HG03575 (cell line): ENCODE data around the gene TLX3.
A peak's percentile ranks its signal among the peaks of the same experiment; 100 is the strongest.
"Not testable (repeated sequence)": the region's sequence is repeated elsewhere in the genome, so short reads cannot be mapped to it uniquely, and the experiment has no call there.

Source experiments
- ATAC-seq: cut with Tn5 transposase; IDR thresholded peaks from one replicate; pipeline ENCODE4 v1.9.1; 2021; ENCODE audit not compliant: unreplicated experiment, insufficient number of reproducible peaks, low FRiP score; ENCODE audit errors: extremely low read depth

The TLX3 gene

GRCh38 chr5:171317230-171317629, 8.2 kb downstream of the TLX3 start:
- no peak for ATAC-seq

- ATAC-seq: no peak
These were observed 9.0 kb downstream of the TLX3 start for GRCh38 chr5:171318026-171318425.

GRCh38 chr5:171321447-171321846, 12.4 kb downstream of the TLX3 start:
- no peak for ATAC-seq

GRCh38 chr5:171322527-171322926, 13.5 kb downstream of the TLX3 start:
- no peak for ATAC-seq

- ATAC-seq: no peak
These were observed 14.0 kb downstream of the TLX3 start for GRCh38 chr5:171323007-171323406.

GRCh38 chr5:171323806-171324632, 15.0 kb downstream of the TLX3 start:
- ATAC-seq: no peak

- ATAC-seq: no peak
These were observed 21.0 kb downstream of the TLX3 start for GRCh38 chr5:171330021-171330420.

- no peak for ATAC-seq
These were observed 26.6 kb downstream of the TLX3 start for GRCh38 chr5:171335616-171336015.

- no peak for ATAC-seq
These were observed 27.6 kb downstream of the TLX3 start for GRCh38 chr5:171336521-171337209.

GRCh38 chr5:171337210-171337569, 28.1 kb downstream of the TLX3 start:
- ATAC-seq: no peak

GRCh38 chr5:171340042-171340441, 31.0 kb downstream of the TLX3 start:
- ATAC-seq: no peak

GRCh38 chr5:171340491-171340890, 31.4 kb downstream of the TLX3 start:
- no peak for ATAC-seq

GRCh38 chr5:171342362-171343111, 33.5 kb downstream of the TLX3 start:
- no peak for ATAC-seq

- no peak for ATAC-seq
These were observed 36.0 kb downstream of the TLX3 start for GRCh38 chr5:171344936-171345608.

GRCh38 chr5:171351536-171352073, 42.6 kb downstream of the TLX3 start:
- no peak for ATAC-seq

- peak; percentile 72 for ATAC-seq
These were observed 46.3 kb downstream of the TLX3 start for GRCh38 chr5:171355302-171355724.

GRCh38 chr5:171357843-171358242, 48.8 kb downstream of the TLX3 start:
- no peak for ATAC-seq

GRCh38 chr5:171361151-171361550, 52.1 kb downstream of the TLX3 start:
- not testable (repeated sequence) for ATAC-seq
